ENCODE measurements around the gene HSPA9. TPM values are rescaled to one million over a fixed set of nuclear protein-coding genes. Genes with fewer than 3 reads are reported as not detected.

The HSPA9 gene
- total and polyA plus RNA-seq, 9 of the 15 experiments (the other 6 are each of a cell fraction or from before 2014, with no cell fraction given) = 195 to 583 (median 514) TPM

DNA sequence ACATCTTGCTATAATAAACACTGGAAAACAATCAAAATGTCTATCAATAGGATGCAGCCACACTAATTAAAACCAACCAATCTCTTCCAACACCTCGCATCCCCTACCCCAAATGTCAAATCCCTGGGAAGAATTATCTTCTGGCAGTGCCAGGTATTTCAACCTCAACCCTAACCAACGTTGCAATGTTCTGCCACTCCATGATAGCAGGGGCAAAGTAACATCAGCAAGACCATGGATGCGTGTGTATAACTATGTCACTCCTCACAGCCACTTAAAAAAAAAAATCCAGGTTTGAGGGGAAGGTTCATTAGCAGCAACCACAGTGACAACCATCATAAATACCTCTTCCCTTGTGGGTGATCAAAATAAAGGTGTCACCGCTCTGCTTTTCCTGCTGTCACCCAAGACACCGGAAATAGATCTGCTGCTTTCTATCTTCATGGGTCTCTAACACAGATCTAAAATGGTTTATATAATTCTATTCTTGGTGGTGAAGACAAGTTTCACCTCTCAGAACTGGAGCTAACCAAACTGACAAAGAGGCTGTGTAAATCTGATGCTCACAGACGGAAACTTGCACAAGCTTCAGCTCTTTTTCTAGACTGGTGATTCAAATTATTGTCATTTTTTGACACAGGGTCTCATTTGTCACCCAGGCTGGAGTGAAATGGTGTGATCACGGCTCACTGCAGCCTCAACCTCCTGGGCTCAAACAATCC, 9.9 kb downstream of the HSPA9 start (continued):
- no peak; the same call in 1 of the 2 replicates for TF ChIP-seq POLR2AphosphoS2 (IDR thresholded peaks at IDR 0.05; ENCODE audit: low read length)
- no peak for TF ChIP-seq JUNB (CRISPR knock-in tag; conservative IDR thresholded peaks at IDR 0.05)
- peak; percentile 47 for TF ChIP-seq POLR2B (IDR thresholded peaks at IDR 0.05; ENCODE audit: low read depth, partially characterized antibody)
- no peak for TF ChIP-seq KHSRP (IDR thresholded peaks at IDR 0.05)
- TF ChIP-seq ZNF584 (CRISPR knock-in tag; IDR thresholded peaks at IDR 0.05; ENCODE audit: low read depth) = no peak
- TF ChIP-seq SMARCE1 (IDR thresholded peaks at IDR 0.05) = no peak
- no peak for TF ChIP-seq DMBX1 (CRISPR knock-in tag; IDR thresholded peaks at IDR 0.05; ENCODE audit: borderline replicate concordance)
- TF ChIP-seq, protein P1, sequence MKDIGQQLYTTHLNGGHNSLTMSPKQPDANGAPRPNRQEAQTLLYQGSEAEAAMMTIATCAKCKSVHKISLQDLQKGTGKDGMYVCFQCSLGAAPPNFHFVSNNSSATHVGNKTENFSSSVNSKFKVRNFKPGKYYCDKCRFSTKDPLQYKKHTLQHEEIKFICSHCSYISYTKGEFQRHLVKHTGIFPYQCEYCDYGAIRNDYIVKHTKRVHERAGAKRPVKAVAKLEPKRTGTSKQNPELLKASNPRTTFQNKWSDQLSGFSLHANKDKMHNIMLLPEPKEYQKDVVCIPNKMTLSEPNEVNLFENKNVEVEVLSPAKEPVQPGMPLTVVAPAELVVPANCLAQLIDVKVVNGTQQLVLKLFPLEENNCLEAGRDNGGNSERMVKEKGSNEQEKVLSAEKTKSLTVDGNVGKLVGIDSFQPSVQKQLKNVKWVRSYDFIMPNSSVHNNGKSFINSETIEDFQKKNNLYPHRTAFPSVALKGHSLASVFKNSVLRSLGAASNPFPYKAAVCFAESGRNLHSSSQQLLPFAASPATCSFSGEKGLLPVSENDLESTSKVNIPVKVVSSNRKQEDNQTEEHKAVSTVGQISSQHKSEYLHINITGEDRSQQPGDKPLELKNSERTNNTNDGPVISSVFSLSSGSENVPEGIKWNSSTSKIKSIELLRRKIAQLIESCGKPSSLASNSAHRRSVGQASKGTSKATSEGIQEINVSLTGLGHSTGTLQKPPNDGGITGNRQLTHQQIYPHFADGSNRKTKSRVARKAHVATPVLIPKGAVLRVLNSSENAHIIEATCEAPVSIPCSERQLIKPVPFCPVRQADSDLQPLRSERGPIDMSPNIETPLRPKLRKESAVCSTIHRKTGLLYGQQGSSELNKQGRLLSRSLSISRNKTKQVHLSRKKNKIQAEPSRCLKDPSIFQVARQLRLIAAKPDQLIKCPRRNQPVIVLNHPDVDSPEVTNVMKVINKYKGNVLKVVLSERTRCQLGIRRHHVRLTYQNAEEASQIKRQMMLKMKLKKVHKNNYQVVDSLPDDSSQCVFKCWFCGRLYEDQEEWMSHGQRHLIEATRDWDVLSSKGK (CRISPR knock-in tag; IDR thresholded peaks at IDR 0.05) = no peak
- TF ChIP-seq POLR2AphosphoS5 (IDR thresholded peaks at IDR 0.05; ENCODE audit: control insufficient read depth, insufficient read depth, low read depth, low read length) = 0 out of 2 replicates have a peak, but pooled peaks have one; percentile 33

All from K562 (cell line).